CD4-positive, CD25-positive, alpha-beta regulatory T cell (primary cell): ENCODE measurements around the gene OR10T2. TPM values are rescaled to one million over a fixed set of nuclear protein-coding genes. Genes with fewer than 3 reads are reported as not detected.
"Not testable (repeated sequence)": the region's sequence is repeated elsewhere in the genome, so short reads cannot be mapped to it uniquely, and the experiment has no call there.

Experiments used
- ATAC-seq, 2 donors: fragments of 150-1000 bp; cut with Tn5 transposase; one replicate each; pipeline ENCODE4 v1.10.0; 2021; ENCODE audit warnings: low read depth in 2 of 2, moderate number of reproducible peaks in 2 of 2, moderate library complexity in 1 of 2
- DNase-seq, 3 donors: peaks; one replicate each; pipeline versions ENCODE4 v3.0.0 to v3.0.0-alpha.2; 2012 to 2022; ENCODE audit warnings: mixed read lengths in 1 of 3
- H3K27ac ChIP-seq: one replicate; pipeline ENCODE4 v1.7.0; 2013; ENCODE audit warnings: mild to moderate bottlenecking, low read length; ENCODE audit not compliant: insufficient read depth, poor library complexity, severe bottlenecking
- H3K27me3 ChIP-seq: one replicate; pipeline ENCODE4 v1.7.0; 2013; ENCODE audit warnings: low read length; ENCODE audit not compliant: control insufficient read depth, insufficient read depth
- H3K36me3 ChIP-seq: one replicate; pipeline ENCODE4 v1.7.0; 2013; ENCODE audit warnings: mild to moderate bottlenecking, low read length, moderate library complexity; ENCODE audit not compliant: control insufficient read depth, insufficient read depth
- H3K4me1 ChIP-seq: 2 replicates; pipeline ENCODE4 v1.7.0; 2013; ENCODE audit warnings: mild to moderate bottlenecking, low read length; ENCODE audit not compliant: insufficient read depth, control insufficient read depth, poor library complexity, severe bottlenecking
- H3K4me3 ChIP-seq: one replicate; pipeline ENCODE4 v1.7.0; 2013; ENCODE audit warnings: low read depth, mild to moderate bottlenecking, low read length, moderate library complexity
- H3K9me3 ChIP-seq, 2 experiments: 1 replicate in 1 of 2; 2 replicates in 1 of 2; pipeline ENCODE4 v1.7.0; 2013; ENCODE audit warnings: low read length in 2 of 2, mild to moderate bottlenecking in 1 of 2, moderate library complexity in 1 of 2; ENCODE audit not compliant: control insufficient read depth in 2 of 2
- H3K27ac Mint-ChIP-seq, 3 donors: one replicate each; pipeline ENCODE4 v1.8.0; 2020 to 2022; ENCODE audit warnings: mild to moderate bottlenecking in 3 of 3, mixed read lengths in 3 of 3, moderate library complexity in 2 of 3
- H3K27me3 Mint-ChIP-seq: one replicate; pipeline ENCODE4 v1.8.0; 2022; ENCODE audit warnings: mild to moderate bottlenecking, mixed read lengths
- H3K36me3 Mint-ChIP-seq: one replicate; pipeline ENCODE4 v1.8.0; 2020; ENCODE audit warnings: mixed read lengths
- H3K4me1 Mint-ChIP-seq, 4 donors: one replicate each; pipeline ENCODE4 v1.8.0; 2020 to 2022; ENCODE audit warnings: mixed read lengths in 4 of 4, mild to moderate bottlenecking in 1 of 4
- H3K4me3 Mint-ChIP-seq, 4 donors: one replicate each; pipeline ENCODE4 v1.8.0; 2020 to 2022; ENCODE audit warnings: mild to moderate bottlenecking in 4 of 4, mixed read lengths in 4 of 4, moderate library complexity in 3 of 4
- H3K9me3 Mint-ChIP-seq, 7 donors: one replicate each; pipeline ENCODE4 v1.8.0; 2020 to 2022; ENCODE audit warnings: mixed read lengths in 7 of 7, mild to moderate bottlenecking in 3 of 7, moderate library complexity in 2 of 7
- polyA plus RNA-seq, 4 donors: library from polyadenylated mRNA; unstranded; fragments of 300-500 nt; fragmentation: Illumina TruSeq; gene quantifications; one replicate each; pipeline ENCODE4 v1.2.3, GENCODE V29; 2021
- total RNA-seq: library from RNA; stranded (reverse); gene quantifications from one replicate; pipeline ENCODE4 v1.2.3, GENCODE V29; 2022

The OR10T2 gene
- total and polyA plus RNA-seq, 5 donors from 2014 or later: not detected

DNA sequence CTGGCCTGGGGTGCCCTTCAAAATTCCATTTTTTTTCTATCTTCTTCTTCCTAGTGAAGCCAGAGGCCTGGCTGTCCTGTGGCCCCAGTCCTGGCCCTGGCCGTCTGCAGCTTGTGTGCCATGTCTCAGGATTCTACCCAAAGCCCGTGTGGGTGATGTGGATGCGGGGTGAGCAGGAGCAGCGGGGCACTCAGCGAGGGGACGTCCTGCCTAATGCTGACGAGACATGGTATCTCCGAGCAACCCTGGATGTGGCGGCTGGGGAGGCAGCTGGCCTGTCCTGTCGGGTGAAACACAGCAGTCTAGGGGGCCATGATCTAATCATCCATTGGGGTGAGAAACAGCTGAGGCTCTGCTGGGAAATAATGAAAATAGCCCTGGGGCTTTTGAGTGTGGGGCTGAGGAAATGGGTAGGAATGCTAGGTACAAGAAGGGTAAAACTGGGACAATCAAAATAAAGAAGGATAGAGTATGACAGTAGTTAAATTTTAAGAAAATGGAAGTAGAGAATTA, 43.4 kb downstream of the OR10T2 start:
- Histone ChIP-seq H3K4me1 (no peaks in the 10 kb centered on the region), H3K36me3 (no peaks in the 10 kb centered on the region), H3K9me3 (no peaks in the 10 kb centered on the region), H3K4me3 (no peak overlapping the region), H3K27ac (no peak overlapping the region), H3K27me3 (peaks cover 2% of the 10 kb centered on the region)
- no peaks in the 10 kb centered on the region for H3K36me3 Mint-ChIP-seq
- H3K9me3 Mint-ChIP-seq: peaks cover 0 to 1% (median 0%) of the 10 kb centered on the region in 7 donors
- ATAC-seq (no peak), DNase-seq (no peak)
- no peaks in the 10 kb centered on the region for H3K4me1 Mint-ChIP-seq
- peaks cover 7% of the 10 kb centered on the region for H3K27me3 Mint-ChIP-seq
- H3K27ac Mint-ChIP-seq: no peak overlapping the region
- H3K4me3 Mint-ChIP-seq: no peak overlapping the region

DNA sequence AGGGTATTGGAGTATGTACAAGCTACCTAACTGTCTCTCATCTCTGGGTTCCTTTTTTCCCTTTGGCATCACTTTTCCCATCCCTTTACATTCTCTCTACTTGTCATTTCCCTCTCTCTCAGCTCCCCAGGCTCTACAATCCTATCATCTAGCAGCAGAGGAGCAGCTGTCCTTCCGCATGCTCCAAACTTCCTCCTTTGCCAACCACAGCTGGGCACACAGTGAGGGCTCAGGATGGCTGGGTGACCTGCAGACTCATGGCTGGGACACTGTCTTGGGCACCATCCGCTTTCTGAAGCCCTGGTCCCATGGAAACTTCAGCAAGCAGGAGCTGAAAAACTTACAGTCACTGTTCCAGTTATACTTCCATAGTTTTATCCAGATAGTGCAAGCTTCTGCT, 45.0 kb downstream of the OR10T2 start:
- Histone ChIP-seq H3K4me1 (no peaks in the 10 kb centered on the region), H3K27ac (no peak overlapping the region), H3K4me3 (no peak overlapping the region), H3K9me3 (no peaks in the 10 kb centered on the region), H3K27me3 (peaks cover 2% of the 10 kb centered on the region), H3K36me3 (no peaks in the 10 kb centered on the region)
- DNase-seq (no peak), ATAC-seq (no peak)
- peaks cover 7% of the 10 kb centered on the region for H3K27me3 Mint-ChIP-seq
- H3K4me1 Mint-ChIP-seq: no peaks in the 10 kb centered on the region
- no peak overlapping the region for H3K27ac Mint-ChIP-seq
- H3K4me3 Mint-ChIP-seq: no peak overlapping the region
- H3K36me3 Mint-ChIP-seq: no peaks in the 10 kb centered on the region
- H3K9me3 Mint-ChIP-seq: no peaks in the 10 kb centered on the region

DNA sequence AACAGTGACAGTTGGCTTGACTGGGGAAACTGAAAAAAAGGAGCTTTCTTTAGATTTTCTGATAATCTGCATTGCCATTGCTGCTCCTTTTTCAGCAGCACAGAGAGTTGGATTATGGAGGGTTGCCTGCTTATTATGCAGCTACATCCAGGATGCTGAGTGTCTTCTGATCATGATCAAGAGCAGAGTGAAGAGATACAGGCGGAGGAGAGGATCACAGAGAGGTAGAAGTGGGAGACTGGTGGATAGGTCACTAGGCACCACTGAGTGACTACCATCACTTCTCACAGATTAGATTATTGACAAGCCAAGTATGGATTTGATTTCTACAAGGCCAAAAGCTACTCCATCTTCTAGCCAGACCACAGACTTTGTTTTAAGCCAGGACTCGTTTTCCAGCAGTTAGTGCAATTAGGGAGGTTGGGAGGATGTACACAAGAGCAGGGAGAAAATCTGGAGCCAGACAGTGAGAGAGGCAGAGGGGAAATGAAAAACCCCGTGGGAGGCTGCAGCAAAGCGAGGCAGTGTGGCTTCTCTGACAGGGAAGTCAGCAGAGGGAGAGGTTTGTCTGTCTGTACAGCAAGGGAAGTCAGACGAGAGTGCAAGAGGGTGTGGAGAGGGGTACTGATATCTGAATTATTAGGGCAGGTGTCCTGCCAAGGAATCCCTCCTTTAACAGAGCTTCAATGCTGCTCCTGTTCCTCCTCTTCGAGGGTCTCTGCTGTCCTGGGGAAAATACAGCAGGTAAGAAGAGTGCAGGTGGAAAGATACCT, 45.8 kb downstream of the OR10T2 start, which contains the start of gene CD1E:
TSS of gene CD1E (plus strand) at position 592 of the 773 bp plus-strand sequence. CDS start at position 687, 95 bp downstream.
- H3K4me3 Mint-ChIP-seq: no peak within 1 kb of the TSS
- Histone ChIP-seq H3K9me3 (no peaks in the 10 kb centered on the region), H3K27me3 (peaks cover 2% of the 10 kb centered on the region), H3K4me3 (no peak within 1 kb of the TSS), H3K4me1 (no peaks in the 10 kb centered on the region), H3K36me3 (no peaks in the 10 kb centered on the region), H3K27ac (no peak within 1 kb of the TSS)
- H3K36me3 Mint-ChIP-seq: no peaks in the 10 kb centered on the region
- peaks cover 7% of the 10 kb centered on the region for H3K27me3 Mint-ChIP-seq
- no peaks in the 10 kb centered on the region for H3K9me3 Mint-ChIP-seq
- peak within 1 kb of the TSS in 1 of 3 donors; percentile 33 for H3K27ac Mint-ChIP-seq
- ATAC-seq: no peak
- no peak for DNase-seq
- no peaks in the 10 kb centered on the region for H3K4me1 Mint-ChIP-seq

DNA sequence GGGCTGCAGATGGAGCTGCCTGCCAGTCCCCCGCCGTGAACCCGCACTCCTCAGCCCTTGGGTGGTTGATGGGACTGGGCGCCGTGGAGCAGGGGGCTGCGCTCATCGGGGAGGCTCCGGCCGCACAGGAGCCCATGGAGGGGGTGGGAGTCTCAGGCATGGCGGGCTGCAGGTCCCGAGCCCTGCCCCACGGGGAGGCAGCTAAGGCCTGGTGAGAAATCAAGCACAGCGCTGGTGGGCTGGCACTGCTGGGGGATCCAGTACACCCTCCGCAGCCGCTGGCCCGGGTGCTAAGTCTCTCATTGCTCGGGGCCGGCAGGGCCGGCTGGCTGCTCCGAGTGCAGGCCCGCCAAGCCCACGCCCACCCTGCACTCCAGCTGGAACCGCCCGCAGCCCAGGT, 50.3 kb downstream of the OR10T2 start:
- not testable (repeated sequence) for H3K27me3 ChIP-seq, H3K4me1 Mint-ChIP-seq, H3K27ac Mint-ChIP-seq, DNase-seq, H3K9me3 ChIP-seq, H3K4me1 ChIP-seq, H3K4me3 ChIP-seq, ATAC-seq, H3K36me3 Mint-ChIP-seq, H3K27me3 Mint-ChIP-seq, H3K4me3 Mint-ChIP-seq, H3K27ac ChIP-seq, H3K36me3 ChIP-seq
- H3K9me3 Mint-ChIP-seq: peaks cover 0 to 10% (median 4%) of the 10 kb centered on the region in 7 donors

Other genes starting within 250 kb of the OR10T2 start
- gene CD1D, start 218.6 kb downstream of the OR10T2 start, total RNA-seq: not detected
- under 1 TPM in 2 of 4 donors, not detected in 2; 0.12 to 0.16 TPM for gene CD1D, start 218.6 kb downstream of the OR10T2 start, polyA plus RNA-seq
- not detected for gene CD1A, start 145.0 kb downstream of the OR10T2 start, total RNA-seq
- not detected for gene CD1A, start 145.0 kb downstream of the OR10T2 start, polyA plus RNA-seq
- not detected for gene CD1C, start 109.5 kb downstream of the OR10T2 start, total RNA-seq
- under 1 TPM in 1 of 4 donors, not detected in 3; 0.68 TPM for gene CD1C, start 109.5 kb downstream of the OR10T2 start, polyA plus RNA-seq
- not detected for gene CD1B, start 67.9 kb downstream of the OR10T2 start, total RNA-seq
- gene CD1B, start 67.9 kb downstream of the OR10T2 start, polyA plus RNA-seq: not detected
- not detected for gene CD1E, start 45.6 kb downstream of the OR10T2 start, total RNA-seq
- not detected for gene CD1E, start 45.6 kb downstream of the OR10T2 start, polyA plus RNA-seq
- gene OR10K2, start 26.8 kb upstream of the OR10T2 start, total RNA-seq: not detected
- gene OR10K2, start 26.8 kb upstream of the OR10T2 start, polyA plus RNA-seq: not detected
- not detected for gene OR10K1, start 62.4 kb upstream of the OR10T2 start, total RNA-seq
- not detected for gene OR10K1, start 62.4 kb upstream of the OR10T2 start, polyA plus RNA-seq
- not detected for gene OR10R2, start 72.8 kb upstream of the OR10T2 start, total RNA-seq
- not detected for gene OR10R2, start 72.8 kb upstream of the OR10T2 start, polyA plus RNA-seq
- not detected for gene OR6Y1, start 154.9 kb upstream of the OR10T2 start, total RNA-seq
- not detected for gene OR6Y1, start 154.9 kb upstream of the OR10T2 start, polyA plus RNA-seq
- not detected for gene OR6P1, start 171.1 kb upstream of the OR10T2 start, total RNA-seq
- gene OR6P1, start 171.1 kb upstream of the OR10T2 start, polyA plus RNA-seq: not detected
- gene OR10X1, start 180.4 kb upstream of the OR10T2 start, total RNA-seq: not detected
- not detected for gene OR10X1, start 180.4 kb upstream of the OR10T2 start, polyA plus RNA-seq
- gene OR10Z1, start 205.8 kb upstream of the OR10T2 start, total RNA-seq: not detected
- gene OR10Z1, start 205.8 kb upstream of the OR10T2 start, polyA plus RNA-seq: not detected